GM23338 (cell line): ENCODE data around the gene WNT2.

Experiments used
- ETS1 ChIP-seq: IDR thresholded peaks from 2 replicates; pipeline ENCODE4 v1.6.1; 2016; ENCODE audit warnings: antibody characterized with exemption
- EZH2 ChIP-seq: fragments of 200-600 bp; sonication (generic); IDR thresholded peaks from one replicate; pipeline ENCODE4 v1.8.0; 2017; ENCODE audit warnings: antibody characterized with exemption, mild to moderate bottlenecking, low read depth; ENCODE audit not compliant: unreplicated experiment
- EZH2phosphoT487 ChIP-seq: fragments of 200-600 bp; sonication (generic); IDR thresholded peaks from one replicate; pipeline ENCODE4 v1.8.1; 2018; ENCODE audit warnings: antibody characterized with exemption; ENCODE audit not compliant: unreplicated experiment
- JUNB ChIP-seq: IDR thresholded peaks from one replicate; pipeline ENCODE4 v1.6.1; 2016; ENCODE audit warnings: antibody characterized with exemption; ENCODE audit not compliant: unreplicated experiment
- POLR2AphosphoS5 ChIP-seq: IDR thresholded peaks from 2 replicates; pipeline ENCODE4 v1.6.1; 2016; ENCODE audit warnings: antibody characterized with exemption, low read depth
- STAT1 ChIP-seq: IDR thresholded peaks from one replicate; pipeline ENCODE4 v1.6.1; 2016; ENCODE audit warnings: antibody characterized with exemption; ENCODE audit not compliant: unreplicated experiment
- TF ChIP-seq, protein P1 (sequence below), 2 experiments: fragments of 200-600 bp in 1 of 2; sonication (generic) in 1 of 2; conservative IDR thresholded peaks; 2 replicates each; pipeline versions ENCODE4 v1.5.1 to v1.6.1; 2016 to 2017; ENCODE audit warnings: antibody characterized with exemption in 2 of 2, low read depth in 2 of 2, mild to moderate bottlenecking in 2 of 2, moderate library complexity in 1 of 2
- TF ChIP-seq, protein P2 (sequence below): IDR thresholded peaks from one replicate; pipeline ENCODE4 v1.6.1; 2018; ENCODE audit warnings: antibody characterized with exemption; ENCODE audit not compliant: unreplicated experiment

- TF ChIP-seq POLR2AphosphoS5, result no peak
- TF ChIP-seq, protein P1, sequence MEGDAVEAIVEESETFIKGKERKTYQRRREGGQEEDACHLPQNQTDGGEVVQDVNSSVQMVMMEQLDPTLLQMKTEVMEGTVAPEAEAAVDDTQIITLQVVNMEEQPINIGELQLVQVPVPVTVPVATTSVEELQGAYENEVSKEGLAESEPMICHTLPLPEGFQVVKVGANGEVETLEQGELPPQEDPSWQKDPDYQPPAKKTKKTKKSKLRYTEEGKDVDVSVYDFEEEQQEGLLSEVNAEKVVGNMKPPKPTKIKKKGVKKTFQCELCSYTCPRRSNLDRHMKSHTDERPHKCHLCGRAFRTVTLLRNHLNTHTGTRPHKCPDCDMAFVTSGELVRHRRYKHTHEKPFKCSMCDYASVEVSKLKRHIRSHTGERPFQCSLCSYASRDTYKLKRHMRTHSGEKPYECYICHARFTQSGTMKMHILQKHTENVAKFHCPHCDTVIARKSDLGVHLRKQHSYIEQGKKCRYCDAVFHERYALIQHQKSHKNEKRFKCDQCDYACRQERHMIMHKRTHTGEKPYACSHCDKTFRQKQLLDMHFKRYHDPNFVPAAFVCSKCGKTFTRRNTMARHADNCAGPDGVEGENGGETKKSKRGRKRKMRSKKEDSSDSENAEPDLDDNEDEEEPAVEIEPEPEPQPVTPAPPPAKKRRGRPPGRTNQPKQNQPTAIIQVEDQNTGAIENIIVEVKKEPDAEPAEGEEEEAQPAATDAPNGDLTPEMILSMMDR (conservative IDR thresholded peaks at IDR 0.05; ENCODE audit: low read depth in 2 of 2), result no peak
- no peak for TF ChIP-seq EZH2phosphoT487
- no peak for TF ChIP-seq EZH2
- no peak for TF ChIP-seq ETS1
- TF ChIP-seq, protein P2, sequence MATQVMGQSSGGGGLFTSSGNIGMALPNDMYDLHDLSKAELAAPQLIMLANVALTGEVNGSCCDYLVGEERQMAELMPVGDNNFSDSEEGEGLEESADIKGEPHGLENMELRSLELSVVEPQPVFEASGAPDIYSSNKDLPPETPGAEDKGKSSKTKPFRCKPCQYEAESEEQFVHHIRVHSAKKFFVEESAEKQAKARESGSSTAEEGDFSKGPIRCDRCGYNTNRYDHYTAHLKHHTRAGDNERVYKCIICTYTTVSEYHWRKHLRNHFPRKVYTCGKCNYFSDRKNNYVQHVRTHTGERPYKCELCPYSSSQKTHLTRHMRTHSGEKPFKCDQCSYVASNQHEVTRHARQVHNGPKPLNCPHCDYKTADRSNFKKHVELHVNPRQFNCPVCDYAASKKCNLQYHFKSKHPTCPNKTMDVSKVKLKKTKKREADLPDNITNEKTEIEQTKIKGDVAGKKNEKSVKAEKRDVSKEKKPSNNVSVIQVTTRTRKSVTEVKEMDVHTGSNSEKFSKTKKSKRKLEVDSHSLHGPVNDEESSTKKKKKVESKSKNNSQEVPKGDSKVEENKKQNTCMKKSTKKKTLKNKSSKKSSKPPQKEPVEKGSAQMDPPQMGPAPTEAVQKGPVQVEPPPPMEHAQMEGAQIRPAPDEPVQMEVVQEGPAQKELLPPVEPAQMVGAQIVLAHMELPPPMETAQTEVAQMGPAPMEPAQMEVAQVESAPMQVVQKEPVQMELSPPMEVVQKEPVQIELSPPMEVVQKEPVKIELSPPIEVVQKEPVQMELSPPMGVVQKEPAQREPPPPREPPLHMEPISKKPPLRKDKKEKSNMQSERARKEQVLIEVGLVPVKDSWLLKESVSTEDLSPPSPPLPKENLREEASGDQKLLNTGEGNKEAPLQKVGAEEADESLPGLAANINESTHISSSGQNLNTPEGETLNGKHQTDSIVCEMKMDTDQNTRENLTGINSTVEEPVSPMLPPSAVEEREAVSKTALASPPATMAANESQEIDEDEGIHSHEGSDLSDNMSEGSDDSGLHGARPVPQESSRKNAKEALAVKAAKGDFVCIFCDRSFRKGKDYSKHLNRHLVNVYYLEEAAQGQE, result no peak
- TF ChIP-seq JUNB, result no peak
- no peak for TF ChIP-seq STAT1
Observed at GRCh38 chr7:117250801-117251200, 72.1 kb downstream of the WNT2 start.
